Measurements from ENCODE around the gene PCAT7.

Gene PCAT7

GRCh38 chr9:94507531-94508258 is 47.2 kb upstream of the PCAT7 start (continued):
- no peak for TF ChIP-seq ZIC2 (tag by site-specific recombination; IDR thresholded peaks at IDR 0.05)
- no peak for TF ChIP-seq ZNF350 (tag by site-specific recombination; IDR thresholded peaks at IDR 0.05)
- TF ChIP-seq FEZF1 (tag by site-specific recombination; IDR thresholded peaks at IDR 0.05): no peak
- TF ChIP-seq SP7 (tag by site-specific recombination; IDR thresholded peaks at IDR 0.05): no peak
- no peak for TF ChIP-seq YY2 (tag by site-specific recombination; IDR thresholded peaks at IDR 0.05)
- no peak for TF ChIP-seq ZNF19 (tag by site-specific recombination; IDR thresholded peaks at IDR 0.05; ENCODE audit: low read depth)
- no peak for TF ChIP-seq ZNF837 (tag by site-specific recombination; IDR thresholded peaks at IDR 0.05)
- no peak for TF ChIP-seq ZNF580 (tag by site-specific recombination; IDR thresholded peaks at IDR 0.05)
- TF ChIP-seq GLIS1 (tag by site-specific recombination; IDR thresholded peaks at IDR 0.05): no peak
- no peak for TF ChIP-seq ZNF747 (tag by site-specific recombination; IDR thresholded peaks at IDR 0.05)

- Histone ChIP-seq H3K4me1 (ENCODE audit: control insufficient read depth, insufficient read depth, low read length) (no peaks in the 10 kb centered on the region), H3K9me3 (ENCODE audit: control insufficient read depth, insufficient read depth, low read depth, low read length) (no peaks in the 10 kb centered on the region), H3K4me3 (ENCODE audit: low read depth, low read length) (no peak overlapping the region), H3K36me3 (ENCODE audit: control insufficient read depth in 2 of 2, insufficient read depth in 1 of 2, low read length in 2 of 2) (no peaks in the 10 kb centered on the region), H3K27ac (ENCODE audit: extremely low read depth, low read depth, low read length) (no peak overlapping the region)
- ChIA-PET CTCF (no interaction called here), POLR2A (interaction anchor here (0.7 kb wide), 1 partner anchor 863 kb away, joined by 5 read pairs; no protein-coding TSS in a partner anchor)
- TF ChIP-seq ZBTB21 (tag by site-specific recombination; IDR thresholded peaks at IDR 0.05): no peak
Observed at GRCh38 chr9:94511134-94511954, 43.5 kb upstream of the PCAT7 start.

- POLR2A ChIA-PET: interaction anchor here (0.7 kb wide), 1 partner anchor 863 kb away, joined by 5 read pairs; no protein-coding TSS in a partner anchor
- Histone ChIP-seq H3K4me3 (ENCODE audit: low read depth, low read length) (no peak overlapping the region), H3K36me3 (ENCODE audit: control insufficient read depth in 2 of 2, insufficient read depth in 1 of 2, low read length in 2 of 2) (no peaks in the 10 kb centered on the region), H3K9me3 (ENCODE audit: control insufficient read depth, insufficient read depth, low read depth, low read length) (no peaks in the 10 kb centered on the region), H3K4me1 (ENCODE audit: control insufficient read depth, insufficient read depth, low read length) (no peaks in the 10 kb centered on the region), H3K27ac (ENCODE audit: extremely low read depth, low read depth, low read length) (no peak overlapping the region)
- TF ChIP-seq ZBTB20 (tag by site-specific recombination; IDR thresholded peaks at IDR 0.05): no peak
- CTCF ChIA-PET: no interaction called here
Observed at GRCh38 chr9:94511955-94512265, 43.0 kb upstream of the PCAT7 start.

- Histone ChIP-seq H3K36me3 (ENCODE audit: control insufficient read depth in 2 of 2, insufficient read depth in 1 of 2, low read length in 2 of 2) (no peaks in the 10 kb centered on the region), H3K4me3 (ENCODE audit: low read depth, low read length) (no peak overlapping the region), H3K27ac (ENCODE audit: extremely low read depth, low read depth, low read length) (no peak overlapping the region), H3K9me3 (ENCODE audit: control insufficient read depth, insufficient read depth, low read depth, low read length) (no peaks in the 10 kb centered on the region), H3K4me1 (ENCODE audit: control insufficient read depth, insufficient read depth, low read length) (no peaks in the 10 kb centered on the region)
- ChIA-PET CTCF (interaction anchor here (0.6 kb wide), 2 partner anchors 37 to 246 kb away, joined by 3 to 4 read pairs; no protein-coding TSS in a partner anchor), POLR2A (no interaction called here)
- TF ChIP-seq ZNF211 (tag by site-specific recombination; IDR thresholded peaks at IDR 0.05; ENCODE audit: low read depth) (no peak), ZNF302 (tag by site-specific recombination; IDR thresholded peaks at IDR 0.05; ENCODE audit: low read depth) (no peak), ZBTB10 (tag by site-specific recombination; IDR thresholded peaks at IDR 0.05) (no peak), ZNF148 (tag by site-specific recombination; IDR thresholded peaks at IDR 0.05; ENCODE audit: borderline replicate concordance) (no peak), ZNF114 (tag by site-specific recombination; IDR thresholded peaks at IDR 0.05) (no peak), BCL11A (tag by site-specific recombination; IDR thresholded peaks at IDR 0.05; ENCODE audit: low read depth) (no peak), ZNF664 (tag by site-specific recombination; IDR thresholded peaks at IDR 0.05) (no peak), PATZ1 (tag by site-specific recombination; IDR thresholded peaks at IDR 0.05) (no peak), ZNF391 (tag by site-specific recombination; IDR thresholded peaks at IDR 0.05; ENCODE audit: borderline replicate concordance, low read depth) (no peak), ZNF155 (tag by site-specific recombination; IDR thresholded peaks at IDR 0.05) (no peak), ZNF747 (tag by site-specific recombination; IDR thresholded peaks at IDR 0.05) (no peak)
Observed at GRCh38 chr9:94514722-94515121, 40.2 kb upstream of the PCAT7 start.

Data from HEK293 (cell line).